ENCODE data around the gene NOL4L.

NOL4L gene

DNA sequence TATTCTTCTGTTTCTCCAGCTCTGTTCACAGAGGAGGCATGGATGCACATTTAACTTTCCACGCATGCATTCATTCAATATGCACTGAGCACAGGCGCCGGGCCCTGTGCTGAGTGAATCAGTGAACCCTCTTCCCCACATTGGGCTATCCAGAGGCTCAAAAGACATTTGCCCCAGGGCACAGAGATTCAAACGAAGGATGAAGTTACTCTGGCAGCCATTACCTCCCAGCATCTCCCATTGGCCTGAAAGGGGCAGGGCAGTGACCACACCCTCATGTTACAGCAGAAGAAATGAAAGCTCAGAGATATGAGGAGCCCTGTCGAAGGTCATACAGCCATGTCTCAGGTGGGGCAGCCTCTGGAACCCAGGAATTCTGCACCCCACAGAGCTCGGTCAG is 26.7 kb upstream of the NOL4L start:
- Histone ChIP-seq H3K79me2 (ENCODE audit: control insufficient read depth, insufficient read depth, low read length, poor library complexity) (no peaks in the 10 kb centered on the region), H2BK120ac (ENCODE audit: insufficient read depth, low read length, poor library complexity) (no peak overlapping the region), H4K12ac (ENCODE audit: low read depth, low read length) (no peak overlapping the region), H3K23ac (ENCODE audit: low read length) (no peak overlapping the region), H3K18ac (ENCODE audit: low read length) (no peak overlapping the region), H3K14ac (ENCODE audit: low read length) (no peak overlapping the region), H2BK12ac (ENCODE audit: low read length) (no peak overlapping the region), H3K27ac (ENCODE audit: low read depth, low read length) (no peak overlapping the region), H3K4me1 (ENCODE audit: control insufficient read depth in 1 of 2, insufficient read depth in 2 of 2, low read length in 2 of 2) (no peaks in the 10 kb centered on the region), H4K8ac (ENCODE audit: low read depth, low read length) (no peak overlapping the region), H3K4ac (ENCODE audit: low read depth, low read length) (no peak overlapping the region), H3K9ac (ENCODE audit: low read length) (no peak overlapping the region), H3K4me3 (ENCODE audit: low read depth, low read length) (no peak overlapping the region), H3K27me3 (ENCODE audit: insufficient read depth, low read length) (no peaks in the 10 kb centered on the region), H3K79me1 (ENCODE audit: low read length) (no peaks in the 10 kb centered on the region), H3K9me3 (ENCODE audit: insufficient read depth, low read depth, low read length) (no peaks in the 10 kb centered on the region), H4K91ac (ENCODE audit: low read depth, low read length) (no peak overlapping the region), H2AFZ (ENCODE audit: insufficient read depth, low read length, poor library complexity) (no peak overlapping the region), H3K4me2 (ENCODE audit: low read length) (no peak overlapping the region), H3K36me3 (ENCODE audit: control insufficient read depth in 1 of 2, insufficient read depth in 2 of 2, low read length in 2 of 2) (no peaks in the 10 kb centered on the region), H2AK5ac (ENCODE audit: low read length) (no peak overlapping the region), H2BK5ac (ENCODE audit: low read depth, low read length, poor library complexity) (no peak overlapping the region)
- no peak for DNase-seq
- WGBS (ENCODE audit: extremely low coverage, insufficient coverage, insufficient read length) = no CpG with 5 or more reads among the region's 6 CpGs

GRCh38 chr20:32611286-32611685 is 26.2 kb upstream of the NOL4L start:
- Histone ChIP-seq H3K79me2 (ENCODE audit: control insufficient read depth, insufficient read depth, low read length, poor library complexity) (no peaks in the 10 kb centered on the region), H3K4ac (ENCODE audit: low read depth, low read length) (no peak overlapping the region), H3K36me3 (ENCODE audit: control insufficient read depth in 1 of 2, insufficient read depth in 2 of 2, low read length in 2 of 2) (no peaks in the 10 kb centered on the region), H3K27ac (ENCODE audit: low read depth, low read length) (no peak overlapping the region), H2BK12ac (ENCODE audit: low read length) (no peak overlapping the region), H3K9ac (ENCODE audit: low read length) (no peak overlapping the region), H3K4me3 (ENCODE audit: low read depth, low read length) (no peak overlapping the region), H3K18ac (ENCODE audit: low read length) (no peak overlapping the region), H3K14ac (ENCODE audit: low read length) (no peak overlapping the region), H4K91ac (ENCODE audit: low read depth, low read length) (no peak overlapping the region), H3K4me1 (ENCODE audit: control insufficient read depth in 1 of 2, insufficient read depth in 2 of 2, low read length in 2 of 2) (no peaks in the 10 kb centered on the region), H2AFZ (ENCODE audit: insufficient read depth, low read length, poor library complexity) (no peak overlapping the region), H3K4me2 (ENCODE audit: low read length) (no peak overlapping the region), H3K9me3 (ENCODE audit: insufficient read depth, low read depth, low read length) (no peaks in the 10 kb centered on the region), H3K79me1 (ENCODE audit: low read length) (no peaks in the 10 kb centered on the region), H2BK120ac (ENCODE audit: insufficient read depth, low read length, poor library complexity) (no peak overlapping the region), H2BK5ac (ENCODE audit: low read depth, low read length, poor library complexity) (no peak overlapping the region), H3K23ac (ENCODE audit: low read length) (no peak overlapping the region), H4K12ac (ENCODE audit: low read depth, low read length) (no peak overlapping the region), H4K8ac (ENCODE audit: low read depth, low read length) (no peak overlapping the region), H3K27me3 (ENCODE audit: insufficient read depth, low read length) (no peaks in the 10 kb centered on the region), H2AK5ac (ENCODE audit: low read length) (no peak overlapping the region)
- no peak for DNase-seq
- no CpG with 5 or more reads among the region's 7 CpGs for WGBS (ENCODE audit: extremely low coverage, insufficient coverage, insufficient read length)

- DNase-seq = no peak
- no peaks in the 10 kb centered on the region for H3K36me3 ChIP-seq (ENCODE audit: control insufficient read depth in 1 of 2, insufficient read depth in 2 of 2, low read length in 2 of 2)
- no peaks in the 10 kb centered on the region for H3K9me3 ChIP-seq (ENCODE audit: insufficient read depth, low read depth, low read length)
- no peak overlapping the region for H3K4me2 ChIP-seq (ENCODE audit: low read length)
- no peak overlapping the region for H3K9ac ChIP-seq (ENCODE audit: low read length)
- no peak overlapping the region for H4K12ac ChIP-seq (ENCODE audit: low read depth, low read length)
- H3K18ac ChIP-seq (ENCODE audit: low read length) = no peak overlapping the region
- no peaks in the 10 kb centered on the region for H3K79me2 ChIP-seq (ENCODE audit: control insufficient read depth, insufficient read depth, low read length, poor library complexity)
- WGBS (ENCODE audit: extremely low coverage, insufficient coverage, insufficient read length) = no CpG with 5 or more reads among the region's 17 CpGs
- H2BK120ac ChIP-seq (ENCODE audit: insufficient read depth, low read length, poor library complexity) = no peak overlapping the region
- no peak overlapping the region for H4K91ac ChIP-seq (ENCODE audit: low read depth, low read length)
- no peak overlapping the region for H3K4ac ChIP-seq (ENCODE audit: low read depth, low read length)
- H3K79me1 ChIP-seq (ENCODE audit: low read length) = no peaks in the 10 kb centered on the region
- H3K27ac ChIP-seq (ENCODE audit: low read depth, low read length) = no peak overlapping the region
- no peak overlapping the region for H2AFZ ChIP-seq (ENCODE audit: insufficient read depth, low read length, poor library complexity)
- H3K4me3 ChIP-seq (ENCODE audit: low read depth, low read length) = no peak overlapping the region
- H2AK5ac ChIP-seq (ENCODE audit: low read length) = no peak overlapping the region
- no peak overlapping the region for H2BK12ac ChIP-seq (ENCODE audit: low read length)
- no peaks in the 10 kb centered on the region for H3K27me3 ChIP-seq (ENCODE audit: insufficient read depth, low read length)
- H3K23ac ChIP-seq (ENCODE audit: low read length) = no peak overlapping the region
- no peak overlapping the region for H4K8ac ChIP-seq (ENCODE audit: low read depth, low read length)
- no peaks in the 10 kb centered on the region for H3K4me1 ChIP-seq (ENCODE audit: control insufficient read depth in 1 of 2, insufficient read depth in 2 of 2, low read length in 2 of 2)
- H2BK5ac ChIP-seq (ENCODE audit: low read depth, low read length, poor library complexity) = no peak overlapping the region
- H3K14ac ChIP-seq (ENCODE audit: low read length) = no peak overlapping the region
These were observed 25.5 kb upstream of the NOL4L start for GRCh38 chr20:32610472-32611218.

- H2AK5ac ChIP-seq (ENCODE audit: low read length) = no peak overlapping the region
- H3K36me3 ChIP-seq (ENCODE audit: control insufficient read depth in 1 of 2, insufficient read depth in 2 of 2, low read length in 2 of 2) = no peaks in the 10 kb centered on the region
- no peak overlapping the region for H3K18ac ChIP-seq (ENCODE audit: low read length)
- no peak overlapping the region for H2AFZ ChIP-seq (ENCODE audit: insufficient read depth, low read length, poor library complexity)
- no peak overlapping the region for H3K14ac ChIP-seq (ENCODE audit: low read length)
- H3K9me3 ChIP-seq (ENCODE audit: insufficient read depth, low read depth, low read length) = no peaks in the 10 kb centered on the region
- no peaks in the 10 kb centered on the region for H3K79me2 ChIP-seq (ENCODE audit: control insufficient read depth, insufficient read depth, low read length, poor library complexity)
- no peak overlapping the region for H3K4me3 ChIP-seq (ENCODE audit: low read depth, low read length)
- H3K4ac ChIP-seq (ENCODE audit: low read depth, low read length) = no peak overlapping the region
- no peak overlapping the region for H4K91ac ChIP-seq (ENCODE audit: low read depth, low read length)
- DNase-seq = no peak
- no peak overlapping the region for H3K9ac ChIP-seq (ENCODE audit: low read length)
- H3K79me1 ChIP-seq (ENCODE audit: low read length) = no peaks in the 10 kb centered on the region
- no peak overlapping the region for H4K8ac ChIP-seq (ENCODE audit: low read depth, low read length)
- no peak overlapping the region for H4K12ac ChIP-seq (ENCODE audit: low read depth, low read length)
- no peak overlapping the region for H3K4me2 ChIP-seq (ENCODE audit: low read length)
- WGBS (ENCODE audit: extremely low coverage, insufficient coverage, insufficient read length) = no CpG with 5 or more reads among the region's 4 CpGs
- no peak overlapping the region for H3K23ac ChIP-seq (ENCODE audit: low read length)
- no peaks in the 10 kb centered on the region for H3K4me1 ChIP-seq (ENCODE audit: control insufficient read depth in 1 of 2, insufficient read depth in 2 of 2, low read length in 2 of 2)
- H3K27me3 ChIP-seq (ENCODE audit: insufficient read depth, low read length) = no peaks in the 10 kb centered on the region
- H3K27ac ChIP-seq (ENCODE audit: low read depth, low read length) = no peak overlapping the region
- H2BK5ac ChIP-seq (ENCODE audit: low read depth, low read length, poor library complexity) = no peak overlapping the region
- H2BK120ac ChIP-seq (ENCODE audit: insufficient read depth, low read length, poor library complexity) = no peak overlapping the region
- no peak overlapping the region for H2BK12ac ChIP-seq (ENCODE audit: low read length)
These were observed 24.9 kb upstream of the NOL4L start for GRCh38 chr20:32609993-32610392.
